Measurements from ENCODE around the gene GMDS. TPM values are rescaled to one million over a fixed set of nuclear protein-coding genes. Genes with fewer than 3 reads are reported as not detected.

GMDS gene
- total and polyA plus RNA-seq, 2 of the 13 experiments (the other 11 are each of a cell fraction or from before 2014, with no cell fraction given), result 64.4 to 112 TPM

- TF ChIP-seq, protein P1, sequence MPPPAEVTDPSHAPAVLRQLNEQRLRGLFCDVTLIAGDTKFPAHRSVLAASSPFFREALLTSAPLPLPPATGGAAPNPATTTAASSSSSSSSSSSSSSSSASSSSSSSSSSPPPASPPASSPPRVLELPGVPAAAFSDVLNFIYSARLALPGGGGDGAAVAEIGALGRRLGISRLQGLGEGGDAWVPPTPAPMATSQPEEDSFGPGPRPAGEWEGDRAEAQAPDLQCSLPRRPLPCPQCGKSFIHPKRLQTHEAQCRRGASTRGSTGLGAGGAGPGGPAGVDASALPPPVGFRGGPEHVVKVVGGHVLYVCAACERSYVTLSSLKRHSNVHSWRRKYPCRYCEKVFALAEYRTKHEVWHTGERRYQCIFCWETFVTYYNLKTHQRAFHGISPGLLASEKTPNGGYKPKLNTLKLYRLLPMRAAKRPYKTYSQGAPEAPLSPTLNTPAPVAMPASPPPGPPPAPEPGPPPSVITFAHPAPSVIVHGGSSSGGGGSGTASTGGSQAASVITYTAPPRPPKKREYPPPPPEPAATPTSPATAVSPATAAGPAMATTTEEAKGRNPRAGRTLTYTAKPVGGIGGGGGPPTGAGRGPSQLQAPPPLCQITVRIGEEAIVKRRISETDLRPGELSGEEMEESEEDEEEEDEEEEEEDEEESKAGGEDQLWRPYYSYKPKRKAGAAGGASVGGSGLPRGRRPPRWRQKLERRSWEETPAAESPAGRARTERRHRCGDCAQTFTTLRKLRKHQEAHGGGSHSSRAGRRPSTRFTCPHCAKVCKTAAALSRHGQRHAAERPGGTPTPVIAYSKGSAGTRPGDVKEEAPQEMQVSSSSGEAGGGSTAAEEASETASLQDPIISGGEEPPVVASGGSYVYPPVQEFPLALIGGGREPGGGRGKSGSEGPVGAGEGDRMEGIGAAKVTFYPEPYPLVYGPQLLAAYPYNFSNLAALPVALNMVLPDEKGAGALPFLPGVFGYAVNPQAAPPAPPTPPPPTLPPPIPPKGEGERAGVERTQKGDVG (CRISPR knock-in tag; IDR thresholded peaks at IDR 0.05; ENCODE audit: borderline replicate concordance), result no peak
- TF ChIP-seq RORA (CRISPR knock-in tag; IDR thresholded peaks at IDR 0.05) (no peak), ZNF598 (CRISPR knock-in tag; IDR thresholded peaks at IDR 0.05; ENCODE audit: borderline replicate concordance) (0 out of 2 replicates have a peak, but pooled peaks have one; percentile 56), ZNF230 (CRISPR knock-in tag; IDR thresholded peaks at IDR 0.05) (peak; percentile 82; the same call in 1 of the 2 replicates), KLF16 (CRISPR knock-in tag; IDR thresholded peaks at IDR 0.05) (0 out of 4 replicates have a peak, but pooled peaks of 1 of the 2 experiments have one; percentile 32), MTERF4 (CRISPR knock-in tag; IDR thresholded peaks at IDR 0.05) (no peak), ZNF883 (CRISPR knock-in tag; IDR thresholded peaks at IDR 0.05; ENCODE audit: not compliant biosample characterization) (peak; percentile 79), ZKSCAN1 (IDR thresholded peaks at IDR 0.05; ENCODE audit: low read length) (no peak), TEAD3 (CRISPR knock-in tag; optimal IDR thresholded peaks at IDR 0.05; ENCODE audit: borderline replicate concordance) (peak; percentile 54), RELA (CRISPR knock-in tag; IDR thresholded peaks at IDR 0.05) (0 out of 2 replicates have a peak, but pooled peaks have one; percentile 33), MXD4 (CRISPR knock-in tag; IDR thresholded peaks at IDR 0.05) (no peak), ZFX (CRISPR knock-in tag; IDR thresholded peaks at IDR 0.05; ENCODE audit: low read depth) (peak; percentile 37; the same call in 1 of the 2 replicates), ZFP36L1 (CRISPR knock-in tag; IDR thresholded peaks at IDR 0.05) (peak; percentile 64; the same call in 1 of the 2 replicates), ZNF614 (CRISPR knock-in tag; IDR thresholded peaks at IDR 0.05; ENCODE audit: borderline replicate concordance) (no peak; the same call in 1 of the 2 replicates)
- TF ChIP-seq, protein P2, sequence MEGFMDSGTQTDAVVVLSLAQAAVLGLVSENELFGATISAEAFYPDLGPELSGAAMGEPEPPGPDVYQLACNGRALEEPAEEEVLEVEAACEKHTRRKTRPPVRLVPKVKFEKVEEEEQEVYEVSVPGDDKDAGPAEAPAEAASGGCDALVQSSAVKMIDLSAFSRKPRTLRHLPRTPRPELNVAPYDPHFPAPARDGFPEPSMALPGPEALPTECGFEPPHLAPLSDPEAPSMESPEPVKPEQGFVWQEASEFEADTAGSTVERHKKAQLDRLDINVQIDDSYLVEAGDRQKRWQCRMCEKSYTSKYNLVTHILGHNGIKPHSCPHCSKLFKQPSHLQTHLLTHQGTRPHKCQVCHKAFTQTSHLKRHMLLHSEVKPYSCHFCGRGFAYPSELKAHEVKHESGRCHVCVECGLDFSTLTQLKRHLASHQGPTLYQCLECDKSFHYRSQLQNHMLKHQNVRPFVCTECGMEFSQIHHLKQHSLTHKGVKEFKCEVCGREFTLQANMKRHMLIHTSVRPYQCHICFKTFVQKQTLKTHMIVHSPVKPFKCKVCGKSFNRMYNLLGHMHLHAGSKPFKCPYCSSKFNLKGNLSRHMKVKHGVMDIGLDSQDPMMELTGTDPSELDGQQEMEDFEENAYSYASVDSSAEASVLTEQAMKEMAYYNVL (CRISPR knock-in tag; IDR thresholded peaks at IDR 0.05; ENCODE audit: borderline replicate concordance), result 0 out of 2 replicates have a peak, but pooled peaks have one; percentile 35
- TF ChIP-seq, protein P3, sequence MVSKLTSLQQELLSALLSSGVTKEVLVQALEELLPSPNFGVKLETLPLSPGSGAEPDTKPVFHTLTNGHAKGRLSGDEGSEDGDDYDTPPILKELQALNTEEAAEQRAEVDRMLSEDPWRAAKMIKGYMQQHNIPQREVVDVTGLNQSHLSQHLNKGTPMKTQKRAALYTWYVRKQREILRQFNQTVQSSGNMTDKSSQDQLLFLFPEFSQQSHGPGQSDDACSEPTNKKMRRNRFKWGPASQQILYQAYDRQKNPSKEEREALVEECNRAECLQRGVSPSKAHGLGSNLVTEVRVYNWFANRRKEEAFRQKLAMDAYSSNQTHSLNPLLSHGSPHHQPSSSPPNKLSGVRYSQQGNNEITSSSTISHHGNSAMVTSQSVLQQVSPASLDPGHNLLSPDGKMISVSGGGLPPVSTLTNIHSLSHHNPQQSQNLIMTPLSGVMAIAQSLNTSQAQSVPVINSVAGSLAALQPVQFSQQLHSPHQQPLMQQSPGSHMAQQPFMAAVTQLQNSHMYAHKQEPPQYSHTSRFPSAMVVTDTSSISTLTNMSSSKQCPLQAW (CRISPR knock-in tag; IDR thresholded peaks at IDR 0.05), result peak; percentile 57; the same call in 1 of the 2 replicates
- TF ChIP-seq, protein P4, sequence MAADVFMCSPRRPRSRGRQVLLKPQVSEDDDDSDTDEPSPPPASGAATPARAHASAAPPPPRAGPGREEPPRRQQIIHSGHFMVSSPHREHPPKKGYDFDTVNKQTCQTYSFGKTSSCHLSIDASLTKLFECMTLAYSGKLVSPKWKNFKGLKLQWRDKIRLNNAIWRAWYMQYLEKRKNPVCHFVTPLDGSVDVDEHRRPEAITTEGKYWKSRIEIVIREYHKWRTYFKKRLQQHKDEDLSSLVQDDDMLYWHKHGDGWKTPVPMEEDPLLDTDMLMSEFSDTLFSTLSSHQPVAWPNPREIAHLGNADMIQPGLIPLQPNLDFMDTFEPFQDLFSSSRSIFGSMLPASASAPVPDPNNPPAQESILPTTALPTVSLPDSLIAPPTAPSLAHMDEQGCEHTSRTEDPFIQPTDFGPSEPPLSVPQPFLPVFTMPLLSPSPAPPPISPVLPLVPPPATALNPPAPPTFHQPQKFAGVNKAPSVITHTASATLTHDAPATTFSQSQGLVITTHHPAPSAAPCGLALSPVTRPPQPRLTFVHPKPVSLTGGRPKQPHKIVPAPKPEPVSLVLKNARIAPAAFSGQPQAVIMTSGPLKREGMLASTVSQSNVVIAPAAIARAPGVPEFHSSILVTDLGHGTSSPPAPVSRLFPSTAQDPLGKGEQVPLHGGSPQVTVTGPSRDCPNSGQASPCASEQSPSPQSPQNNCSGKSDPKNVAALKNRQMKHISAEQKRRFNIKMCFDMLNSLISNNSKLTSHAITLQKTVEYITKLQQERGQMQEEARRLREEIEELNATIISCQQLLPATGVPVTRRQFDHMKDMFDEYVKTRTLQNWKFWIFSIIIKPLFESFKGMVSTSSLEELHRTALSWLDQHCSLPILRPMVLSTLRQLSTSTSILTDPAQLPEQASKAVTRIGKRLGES (CRISPR knock-in tag; IDR thresholded peaks at IDR 0.05; ENCODE audit: borderline replicate concordance), result no peak
These were observed 649.1 kb downstream of the GMDS start (continued) for GRCh38 chr6:1596088-1596852.
